HepG2 (cell line): ENCODE results near the gene LYRM2. TPM values are rescaled to one million over a fixed set of nuclear protein-coding genes. Genes with fewer than 3 reads are reported as not detected.

Experiments used
- ATAC-seq: fragments of 200-7000 bp; cut with Tn5 transposase; 3 replicates; pipeline ENCODE4 v1.9.1; 2020; ENCODE audit warnings: mild to moderate bottlenecking, moderate library complexity
- BruUV-seq: library from RNA; stranded (reverse); fragments of 400-500 nt; replicated peaks from 2 replicates; lab custom pipeline; 2021; lab: Mats Ljungman, UMichigan
- CTCF ChIA-PET: fragments of 300-600 bp; formaldehyde crosslinking; extraction: SDS; loops from one replicate; lab custom pipeline; 2021; ENCODE audit warnings: low total read pairs, inconsistent platforms, low intra/inter-chr PET ratio; lab: Yijun Ruan, JAX
- POLR2A ChIA-PET: fragments of 350-600 bp; sonication (Branson Sonifier 250); formaldehyde crosslinking; loops from one replicate; lab custom pipeline; 2020; ENCODE audit warnings: antibody characterized with exemption, inconsistent platforms; lab: Yijun Ruan, JAX
- DNase-seq: peaks from one replicate; pipeline ENCODE4 v3.0.0-alpha.2; 2015; ENCODE audit warnings: low spot score
- FAIRE-seq: peaks from 3 replicates; lab custom pipeline; 2011; peaks lifted over from hg19 to GRCh38; lab: Jason Lieb, UNC
- H2AFZ ChIP-seq: one replicate; pipeline ENCODE4 v1.6.1; 2011; ENCODE audit warnings: low read length, inconsistent platforms
- H3K27ac ChIP-seq: fragments of 300-600 bp; 3 replicates; pipeline ENCODE4 v1.8.0; 2011; ENCODE audit warnings: mixed run types, mild to moderate bottlenecking, mixed read lengths, low read length, inconsistent platforms; ENCODE audit not compliant: insufficient read depth; ENCODE audit errors: extremely low read length
- H3K27me3 ChIP-seq, 2 experiments: fragments of 200-600 bp in 1 of 2; 2 replicates in 1 of 2; 3 replicates in 1 of 2; pipeline versions ENCODE4 v1.6.0 to v1.8.0; 2011; ENCODE audit warnings: low read length in 2 of 2, mild to moderate bottlenecking in 2 of 2, moderate library complexity in 2 of 2, inconsistent platforms in 1 of 2; ENCODE audit not compliant: insufficient read depth in 2 of 2, control insufficient read depth in 1 of 2
- H3K36me3 ChIP-seq, 2 experiments: fragments of 200-600 bp in 1 of 2; replicated peaks in 1 of 2; 2 replicates in 1 of 2; 3 replicates in 1 of 2; pipeline versions ENCODE4 v1.5.1 to v1.8.0; 2011; ENCODE audit warnings: low read length in 2 of 2, inconsistent platforms in 1 of 2; ENCODE audit not compliant: insufficient read depth in 2 of 2, control insufficient read depth in 1 of 2
- H3K4me1 ChIP-seq: 2 replicates; pipeline ENCODE4 v1.5.1; 2012; ENCODE audit warnings: low read length, inconsistent platforms; ENCODE audit not compliant: insufficient read depth
- H3K4me2 ChIP-seq: 2 replicates; pipeline ENCODE4 v1.6.0; 2011; ENCODE audit warnings: low read depth, low read length, inconsistent platforms
- H3K4me3 ChIP-seq, 3 experiments: fragments of 200-600 bp in 1 of 3; sonication (generic), shearing (Covaris generic) in 1 of 3; replicated peaks in 1 of 3; 2 replicates each; pipeline ENCODE4 v1.5.1; 2011 to 2016; ENCODE audit warnings: low read length in 3 of 3, inconsistent platforms in 2 of 3, low read depth in 2 of 3, mild to moderate bottlenecking in 2 of 3, control low read depth in 1 of 3, mixed read lengths in 1 of 3; ENCODE audit not compliant: insufficient read depth in 1 of 3
- H3K79me2 ChIP-seq: one replicate; pipeline ENCODE4 v1.6.1; 2011; ENCODE audit warnings: low read length, inconsistent platforms; ENCODE audit not compliant: insufficient read depth
- H3K9ac ChIP-seq: 2 replicates; pipeline ENCODE4 v1.6.0; 2011; ENCODE audit warnings: mild to moderate bottlenecking, low read depth, low read length, inconsistent platforms; ENCODE audit not compliant: insufficient read depth
- H3K9me3 ChIP-seq: 2 replicates; pipeline ENCODE4 v1.5.1; 2012; ENCODE audit warnings: mild to moderate bottlenecking, low read length
- H4K20me1 ChIP-seq: 2 replicates; pipeline ENCODE4 v1.6.0; 2011; ENCODE audit warnings: inconsistent platforms, mild to moderate bottlenecking, low read length, moderate library complexity; ENCODE audit not compliant: insufficient read depth
- MYPOP ChIP-seq: sonication (generic); formaldehyde crosslinking; IDR thresholded peaks from 2 replicates; pipeline ENCODE4 v1.8.1; 2023; ENCODE audit warnings: mild to moderate bottlenecking, moderate library complexity, missing genetic modification reagents
- NCOA2 ChIP-seq: sonication (generic); formaldehyde crosslinking; IDR thresholded peaks from 2 replicates; pipeline ENCODE4 v1.8.0; 2022; ENCODE audit warnings: inconsistent platforms
- PREB ChIP-seq: sonication (generic); formaldehyde crosslinking; IDR thresholded peaks from 2 replicates; pipeline ENCODE4 v1.4.0; 2020; ENCODE audit warnings: missing genetic modification reagents
- SMAD3 ChIP-seq: sonication (generic); formaldehyde crosslinking; IDR thresholded peaks from 2 replicates; pipeline ENCODE4 v1.4.0; 2020; ENCODE audit warnings: missing genetic modification reagents
- TIGD3 ChIP-seq: sonication (generic); formaldehyde crosslinking; IDR thresholded peaks from 2 replicates; pipeline ENCODE4 v1.5.1; 2020; ENCODE audit warnings: mild to moderate bottlenecking, missing genetic modification reagents, borderline replicate concordance
- ZFP90 ChIP-seq: sonication (generic); formaldehyde crosslinking; IDR thresholded peaks from 2 replicates; pipeline ENCODE4 v1.8.0; 2022; ENCODE audit warnings: missing genetic modification reagents, mild to moderate bottlenecking, inconsistent platforms, borderline replicate concordance
- ZNF142 ChIP-seq: sonication (generic); formaldehyde crosslinking; IDR thresholded peaks from 2 replicates; pipeline ENCODE4 v1.4.0; 2020; ENCODE audit warnings: missing genetic modification reagents
- ZNF570 ChIP-seq: sonication (generic); formaldehyde crosslinking; IDR thresholded peaks from 2 replicates; pipeline ENCODE4 v1.4.0; 2020; ENCODE audit warnings: mild to moderate bottlenecking, missing genetic modification reagents, borderline replicate concordance
- ZNF572 ChIP-seq: sonication (generic); formaldehyde crosslinking; IDR thresholded peaks from 2 replicates; pipeline ENCODE4 v1.5.1; 2020; ENCODE audit warnings: mild to moderate bottlenecking, missing genetic modification reagents
- WGBS: methylation state at CpG from one replicate; pipeline ENCODE4 v1.1.6; 2017; ENCODE audit warnings: low lambda C conversion rate; 5-methylcytosine and 5-hydroxymethylcytosine counted together
- in situ Hi-C: cut with HindIII; loops from 2 replicates; pipeline ENCODE4 v1.10.0; 2017; ENCODE audit warnings: low pct_unique_long_range_greater_than_20kb; ENCODE audit not compliant: extremely low pct_ligation_motif_present
- intact Hi-C: fragments of 100-400 bp; cut with micrococcal nuclease; formaldehyde crosslinking; loops from one replicate; pipeline ENCODE4 v1.10.0; 2022; ENCODE audit not compliant: unreplicated experiment
- polyA plus RNA-seq, 8 experiments: library from polyadenylated mRNA; depleted of rRNA in 3 of 8; stranded (reverse) in 7 of 8; unstranded in 1 of 8; fragments of >200 nt; fragmentation: Illumina TruSeq in 4 of 8; extraction: Trizol in 4 of 8; gene quantifications; 2 replicates each; pipeline versions ENCODE4 v1.2.1 to v1.2.3, GENCODE V29; 2011 to 2016; ENCODE audit warnings: low read depth in 4 of 8, missing spikeins in 1 of 8, mixed read lengths in 1 of 8; ENCODE audit not compliant: insufficient read depth in 1 of 8
- total RNA-seq, 5 experiments: library from RNA; depleted of rRNA; stranded (reverse); fragments of >200 nt; fragmentation: Illumina TruSeq; extraction: Trizol; gene quantifications; 2 replicates each; pipeline ENCODE4 v1.2.3, GENCODE V29; 2016; ENCODE audit warnings: low read depth in 1 of 5

LYRM2 gene
- total and polyA plus RNA-seq, 2 of the 13 experiments (the other 11 are each of a cell fraction or from before 2014, with no cell fraction given): 17.8 to 32.6 TPM

GRCh38 chr6:89591745-89592144, 46.8 kb downstream of the LYRM2 start:
- H3K9ac ChIP-seq: no peak overlapping the region
- POLR2A ChIA-PET: no interaction called here
- intact Hi-C loops: no loop called here
- H3K4me3 ChIP-seq: no peak overlapping the region
- no peak overlapping the region for H3K27ac ChIP-seq
- BruUV-seq: no TSS peak
- no peaks in the 10 kb centered on the region for H3K79me2 ChIP-seq
- FAIRE-seq (no peak), DNase-seq (no peak)
- H3K9me3 ChIP-seq: no peaks in the 10 kb centered on the region
- no peaks in the 10 kb centered on the region for H3K4me1 ChIP-seq
- CTCF ChIA-PET: no interaction called here
- H2AFZ ChIP-seq: no peak overlapping the region
- no peak overlapping the region for H3K4me2 ChIP-seq
- in situ Hi-C loops: no loop called here
- TF ChIP-seq MYPOP (CRISPR knock-in tag) (no peak), SMAD3 (no peak), PREB (CRISPR knock-in tag) (no peak), ZNF572 (no peak)
- TF ChIP-seq, all 625 proteins: peak for 0
- 17% methylated on average over 4 of the region's 4 CpGs for WGBS
- H3K36me3 ChIP-seq: no peaks in the 10 kb centered on the region
- H3K27me3 ChIP-seq: no peaks in the 10 kb centered on the region; a peak in 1 of 5 replicates
- no peaks in the 10 kb centered on the region for H4K20me1 ChIP-seq
- no peak for ATAC-seq

- no peaks in the 10 kb centered on the region; a peak in 1 of 5 replicates for H3K27me3 ChIP-seq
- H3K27ac ChIP-seq: no peak overlapping the region
- no peaks in the 10 kb centered on the region for H3K9me3 ChIP-seq
- no peak overlapping the region for H3K4me3 ChIP-seq
- DNase-seq: no peak
- no TSS peak for BruUV-seq
- WGBS: 13% methylated on average over 2 of the region's 2 CpGs
- H3K4me2 ChIP-seq: no peak overlapping the region
- in situ Hi-C loops: no loop called here
- no peak for ATAC-seq
- no peaks in the 10 kb centered on the region for H4K20me1 ChIP-seq
- ChIA-PET CTCF (no interaction called here), POLR2A (no interaction called here)
- H3K79me2 ChIP-seq: no peaks in the 10 kb centered on the region
- intact Hi-C loops: no loop called here
- H2AFZ ChIP-seq: no peak overlapping the region
- H3K36me3 ChIP-seq: no peaks in the 10 kb centered on the region
- no peak for FAIRE-seq
- no peak overlapping the region for H3K9ac ChIP-seq
- no peaks in the 10 kb centered on the region for H3K4me1 ChIP-seq
- TF ChIP-seq TIGD3 (CRISPR knock-in tag) (no peak), NCOA2 (CRISPR knock-in tag) (no peak), ZNF570 (CRISPR knock-in tag) (no peak), ZFP90 (CRISPR knock-in tag) (no peak), ZNF142 (CRISPR knock-in tag) (no peak)
These were observed 48.4 kb downstream of the LYRM2 start for GRCh38 chr6:89590133-89590532.
